Measurements from ENCODE around the gene HTATIP2. TPM values are rescaled to one million over a fixed set of nuclear protein-coding genes. Genes with fewer than 3 reads are reported as not detected.

Gene HTATIP2
- total RNA-seq, 1 donor from 2014 or later: 23.4 TPM

- ATAC-seq (no peak), DNase-seq (ENCODE audit: missing footprints) (no peak)
- intact Hi-C loops (cut with DNase I): no loop called here
These were observed 54.3 kb downstream of the HTATIP2 start for GRCh38 chr11:20417771-20418170.

GRCh38 chr11:20421946-20422345, 58.4 kb downstream of the HTATIP2 start:
- intact Hi-C loops (cut with DNase I): no loop called here
- ATAC-seq: no peak
- DNase-seq (ENCODE audit: missing footprints): no peak

- intact Hi-C loops (cut with DNase I): no loop called here
- ATAC-seq (no peak), DNase-seq (ENCODE audit: missing footprints) (no peak)
These were observed 65.7 kb downstream of the HTATIP2 start for GRCh38 chr11:20429216-20429615.

Other genes starting within 250 kb of the HTATIP2 start
- not detected for gene DBX1, start 203.2 kb upstream of the HTATIP2 start, total RNA-seq
- 13.3 TPM for gene PRMT3, start 24.0 kb downstream of the HTATIP2 start, total RNA-seq
- gene SLC6A5, start 235.9 kb downstream of the HTATIP2 start, total RNA-seq: not detected

All from Right ventricle myocardium inferior (tissue), 1 donor.